Spleen (tissue), 7 donors: ENCODE measurements around the gene MDGA2.

Experiments
- CTCF ChIP-seq, 11 experiments: fragments of 200-600 bp in 7 of 11; fragments of 450-650 bp in 4 of 11; sonication (generic) in 4 of 11; IDR thresholded peaks in 8 of 11; conservative IDR thresholded peaks in 3 of 11; 1 replicate in 7 of 11; 2 replicates in 4 of 11; pipeline versions ENCODE4 v1.4.0 to v1.8.0; 2016 to 2021; ENCODE audit warnings: antibody characterized with exemption in 11 of 11, inconsistent platforms in 4 of 11, mild to moderate bottlenecking in 1 of 11
- POLR2A ChIP-seq, 3 donors: fragments of 450-650 bp; IDR thresholded peaks; one replicate each; pipeline ENCODE4 v1.5.1; 2017; ENCODE audit warnings: antibody characterized with exemption in 3 of 3, mild to moderate bottlenecking in 1 of 3
- donor health status: DM: no; HTN: no; CAD: no; lungs with moderate emphysema.
- donor health status: DM: no; HTN: no; CAD: no.
- donor health status: DM: no; HTN: no; CAD: no.

- no peak for TF ChIP-seq POLR2A (IDR thresholded peaks at IDR 0.05)
- no peak for TF ChIP-seq CTCF (IDR thresholded peaks at IDR 0.05 in 8 of 11, conservative IDR thresholded peaks at IDR 0.05 in 3 of 11)
Observed at GRCh38 chr14:47674148-47674542, 1.3 kb downstream of the MDGA2 start.
